IPS DF 6.9 (cell line): ENCODE results near the gene GALNT7.

Experiments used
- DNase-seq: peaks from one replicate; pipeline ENCODE4 v3.0.0-alpha.2; 2013; ENCODE audit warnings: low read depth, low spot score
- H3K27ac ChIP-seq: one replicate; pipeline ENCODE4 v1.5.1; 2013; ENCODE audit warnings: low read length, control low read depth
- H3K27me3 ChIP-seq: 2 replicates; pipeline ENCODE4 v1.6.1; 2013; ENCODE audit warnings: mild to moderate bottlenecking, low read length; ENCODE audit not compliant: control insufficient read depth, insufficient read depth
- H3K36me3 ChIP-seq: 2 replicates; pipeline ENCODE4 v1.6.1; 2013; ENCODE audit warnings: low read length; ENCODE audit not compliant: control insufficient read depth, insufficient read depth
- H3K4me1 ChIP-seq: 2 replicates; pipeline ENCODE4 v1.6.1; 2013; ENCODE audit warnings: low read length; ENCODE audit not compliant: control insufficient read depth, insufficient read depth
- H3K4me3 ChIP-seq: 2 replicates; pipeline ENCODE4 v1.5.1; 2013; ENCODE audit warnings: mild to moderate bottlenecking, low read length
- H3K9me3 ChIP-seq: 2 replicates; pipeline ENCODE4 v1.6.1; 2013; ENCODE audit warnings: low read length, inconsistent platforms; ENCODE audit not compliant: control insufficient read depth, insufficient read depth
- WGBS: extraction: QIAGEN DNeasy Blood & Tissue Kit; methylation state at CpG from one replicate; pipeline ENCODE4 v1.1.7; 2013; ENCODE audit warnings: mixed read lengths, missing lambda C conversion rate; ENCODE audit not compliant: insufficient read length, insufficient coverage; 5-methylcytosine and 5-hydroxymethylcytosine counted together

Gene GALNT7

DNA sequence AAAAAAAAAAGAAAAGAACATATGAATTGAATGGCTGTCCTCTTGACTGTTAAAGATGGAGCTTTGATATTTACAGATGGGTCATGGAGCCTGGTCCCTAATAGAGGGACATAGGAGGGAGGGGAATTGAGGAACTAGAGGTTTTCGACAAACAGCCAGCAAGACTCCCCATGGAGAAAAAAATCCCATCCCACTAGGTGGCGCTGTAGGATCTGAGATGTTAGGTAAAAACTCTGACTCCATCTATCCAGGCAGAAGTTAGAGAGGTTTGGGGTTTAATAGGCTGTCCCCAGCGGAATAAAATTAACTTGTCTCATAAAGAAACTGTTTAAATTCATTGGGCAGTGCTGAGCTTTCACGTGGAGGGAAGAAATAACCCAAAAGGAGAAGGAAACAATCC is 119.7 kb downstream of the GALNT7 start:
- Histone ChIP-seq H3K4me1 (no peaks in the 10 kb centered on the region), H3K36me3 (0 out of 2 replicates have a peak, but pooled peaks cover 2% of the 10 kb centered on the region), H3K9me3 (peaks cover 3% of the 10 kb centered on the region; the same call in 1 of the 2 replicates), H3K4me3 (no peak overlapping the region), H3K27me3 (no peaks in the 10 kb centered on the region), H3K27ac (no peak overlapping the region)
- no CpG with 5 or more reads among the region's 4 CpGs for WGBS
- peak; percentile 47 for DNase-seq

DNA sequence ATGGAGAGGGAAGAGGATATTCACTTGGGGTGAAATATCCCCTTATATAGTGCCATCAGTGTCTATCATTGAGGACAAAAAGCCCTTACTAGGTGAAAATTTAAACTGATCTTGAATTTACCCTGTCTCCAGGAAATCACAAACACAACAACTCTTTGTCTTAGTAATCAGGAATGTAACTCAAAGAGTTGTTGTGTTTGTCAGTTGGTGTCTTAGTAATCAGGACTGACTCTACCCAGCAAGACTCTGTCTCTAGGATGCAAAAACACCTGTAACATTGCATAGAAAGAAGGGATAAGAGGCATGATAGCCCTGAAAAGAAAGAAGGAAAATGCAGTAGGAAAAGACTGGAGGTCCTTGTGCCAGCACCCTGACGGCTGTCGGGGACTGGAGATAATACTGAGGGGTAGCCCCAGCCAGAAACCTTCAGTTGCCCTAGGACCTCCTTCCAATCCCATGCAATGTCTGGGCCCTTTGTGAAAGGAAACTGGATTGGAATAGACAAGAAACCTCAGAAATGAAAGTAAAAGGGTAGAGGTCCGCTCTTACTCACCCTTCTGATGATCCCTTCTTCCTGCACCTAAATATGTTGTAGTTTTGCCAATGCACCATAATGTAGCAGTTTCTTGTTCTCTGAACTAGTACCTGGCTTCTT is 120.2 kb downstream of the GALNT7 start:
- no CpG with 5 or more reads among the region's 3 CpGs for WGBS
- Histone ChIP-seq H3K4me1 (no peaks in the 10 kb centered on the region), H3K27me3 (no peaks in the 10 kb centered on the region), H3K36me3 (0 out of 2 replicates have a peak, but pooled peaks cover 2% of the 10 kb centered on the region), H3K9me3 (peaks cover 3% of the 10 kb centered on the region; the same call in 1 of the 2 replicates), H3K27ac (no peak overlapping the region), H3K4me3 (no peak overlapping the region)
- no peak for DNase-seq

DNA sequence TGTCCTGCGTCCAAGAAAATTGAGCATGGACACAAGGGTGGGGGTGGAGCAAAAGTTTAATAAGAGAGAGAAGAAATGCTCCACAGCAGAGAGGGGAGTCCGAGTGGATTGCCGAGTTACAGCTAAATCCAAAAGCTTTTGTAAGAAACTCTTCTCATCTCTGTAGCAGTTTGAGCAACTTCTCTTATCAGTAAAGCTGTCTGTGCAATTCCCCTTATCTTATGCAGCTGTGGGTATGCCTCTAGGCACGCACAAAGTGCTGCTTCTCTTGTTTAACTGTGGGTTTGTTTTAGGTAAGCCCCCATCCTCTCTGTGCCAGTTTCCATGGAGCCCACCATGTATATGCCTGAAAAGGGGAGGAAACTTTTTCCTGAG is 120.7 kb downstream of the GALNT7 start:
- DNase-seq, result no peak
- no CpG with 5 or more reads among the region's 4 CpGs for WGBS
- Histone ChIP-seq H3K27ac (no peak overlapping the region), H3K36me3 (0 out of 2 replicates have a peak, but pooled peaks cover 2% of the 10 kb centered on the region), H3K27me3 (no peaks in the 10 kb centered on the region), H3K9me3 (peaks cover 3% of the 10 kb centered on the region; the same call in 1 of the 2 replicates), H3K4me1 (no peaks in the 10 kb centered on the region), H3K4me3 (no peak overlapping the region)

DNA sequence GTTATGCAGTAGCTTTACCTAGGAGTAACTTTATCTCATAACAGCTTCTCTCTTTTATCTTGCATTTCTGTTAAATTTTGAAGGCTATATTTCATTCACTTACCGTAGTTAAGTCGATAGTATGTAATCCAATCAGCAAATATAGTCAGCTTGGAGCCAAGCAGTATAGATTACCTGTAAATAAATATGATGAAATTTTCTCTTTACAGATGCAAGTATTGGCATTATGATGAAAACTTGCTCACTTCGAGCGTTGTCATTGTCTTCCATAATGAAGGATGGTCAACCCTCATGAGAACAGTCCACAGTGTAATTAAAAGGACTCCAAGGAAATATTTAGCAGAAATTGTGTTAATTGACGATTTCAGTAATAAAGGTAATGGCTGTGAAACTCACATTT is 123.3 kb downstream of the GALNT7 start:
- no peaks in the 10 kb centered on the region for H3K27me3 ChIP-seq
- DNase-seq, result no peak
- H3K4me3 ChIP-seq, result no peak overlapping the region
- no peaks in the 10 kb centered on the region for H3K36me3 ChIP-seq
- WGBS, result no CpG with 5 or more reads among the region's 5 CpGs
- no peak overlapping the region for H3K27ac ChIP-seq
- H3K4me1 ChIP-seq, result no peaks in the 10 kb centered on the region
- H3K9me3 ChIP-seq, result peaks cover 3% of the 10 kb centered on the region; the same call in 1 of the 2 replicates

DNA sequence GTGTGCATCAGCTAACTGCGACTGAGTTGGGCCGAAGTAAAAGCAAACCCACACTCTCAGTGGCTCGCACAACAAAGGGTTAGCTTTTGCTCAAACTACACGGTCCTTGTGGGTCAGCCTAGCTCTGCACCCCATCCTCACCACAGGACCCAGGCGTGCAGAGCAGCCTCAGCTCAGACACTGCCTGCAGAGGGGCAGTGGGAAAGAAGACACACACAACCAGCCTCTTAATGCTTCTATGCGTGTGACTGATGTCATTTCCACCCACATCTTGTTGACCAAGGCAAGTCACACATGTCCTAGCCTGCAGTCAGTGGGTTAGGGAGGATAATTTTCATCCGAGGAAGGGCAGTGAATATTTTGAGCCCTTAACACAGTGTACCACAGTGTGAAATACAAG is 125.1 kb downstream of the GALNT7 start:
- DNase-seq, result no peak
- H3K4me1 ChIP-seq, result no peaks in the 10 kb centered on the region
- H3K27me3 ChIP-seq, result no peaks in the 10 kb centered on the region
- no CpG with 5 or more reads among the region's 7 CpGs for WGBS
- no peaks in the 10 kb centered on the region; the same call in 1 of the 2 replicates for H3K36me3 ChIP-seq
- no peak overlapping the region for H3K27ac ChIP-seq
- H3K4me3 ChIP-seq, result no peak overlapping the region
- no peaks in the 10 kb centered on the region for H3K9me3 ChIP-seq

DNA sequence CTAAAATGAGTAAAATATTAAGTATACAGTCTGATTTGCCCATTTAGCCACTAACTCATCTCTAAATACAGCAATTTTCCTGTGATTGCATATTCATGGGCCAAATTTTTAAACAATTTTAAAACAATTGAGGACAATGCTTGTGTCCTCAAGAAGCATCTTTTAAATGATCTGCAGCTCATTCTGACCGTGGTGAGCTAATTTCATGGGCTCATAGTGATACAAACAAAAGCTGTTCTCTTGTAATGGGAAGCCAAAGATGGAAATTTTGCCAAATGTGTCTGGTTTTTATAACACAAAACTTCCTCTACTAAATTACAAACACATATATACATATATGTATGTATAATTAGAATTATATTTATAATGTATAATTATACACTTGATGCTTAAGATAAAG is 125.8 kb downstream of the GALNT7 start:
- no peak for DNase-seq
- no peaks in the 10 kb centered on the region for H3K9me3 ChIP-seq
- no peaks in the 10 kb centered on the region for H3K4me1 ChIP-seq
- H3K36me3 ChIP-seq, result no peaks in the 10 kb centered on the region; the same call in 1 of the 2 replicates
- H3K27me3 ChIP-seq, result no peaks in the 10 kb centered on the region
- WGBS, result no CpG with 5 or more reads among the region's 1 CpG
- no peak overlapping the region for H3K4me3 ChIP-seq
- H3K27ac ChIP-seq, result no peak overlapping the region

DNA sequence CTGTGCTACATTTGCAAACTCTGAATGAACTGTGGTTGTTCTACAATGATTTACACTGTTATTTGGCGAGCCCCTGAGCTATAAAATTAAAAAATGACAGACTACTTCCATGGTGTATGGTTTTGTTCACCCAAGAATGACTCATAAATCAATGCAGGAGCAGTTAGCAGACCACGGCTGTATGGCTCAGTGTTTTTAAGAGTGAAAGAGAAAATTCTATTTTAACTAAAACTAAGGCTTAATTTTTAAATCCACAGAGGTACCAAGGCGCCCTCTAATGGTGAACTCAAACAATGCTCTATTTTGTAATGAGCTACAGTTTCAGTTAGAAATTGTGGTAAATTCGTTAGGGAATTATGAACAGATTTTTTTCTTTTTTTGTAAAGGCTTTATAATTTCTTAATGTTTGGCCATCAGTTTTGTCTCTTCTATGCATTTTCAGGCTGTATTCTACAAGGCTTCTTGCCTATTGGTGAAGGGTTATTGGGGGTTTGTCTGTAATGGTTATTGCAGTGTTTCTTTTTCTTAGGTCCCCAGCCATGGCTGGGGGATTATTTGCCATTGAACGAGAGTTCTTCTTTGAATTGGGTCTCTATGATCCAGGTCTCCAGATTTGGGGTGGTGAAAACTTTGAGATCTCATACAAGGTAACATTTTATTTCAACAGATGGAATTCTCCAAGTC is 133.0 kb downstream of the GALNT7 start:
- Histone ChIP-seq H3K9me3 (no peaks in the 10 kb centered on the region), H3K4me3 (no peak overlapping the region), H3K27ac (no peak overlapping the region), H3K36me3 (no peaks in the 10 kb centered on the region; the same call in 1 of the 2 replicates), H3K27me3 (no peaks in the 10 kb centered on the region), H3K4me1 (no peaks in the 10 kb centered on the region)
- no peak for DNase-seq
- WGBS, result no CpG with 5 or more reads among the region's 5 CpGs

DNA sequence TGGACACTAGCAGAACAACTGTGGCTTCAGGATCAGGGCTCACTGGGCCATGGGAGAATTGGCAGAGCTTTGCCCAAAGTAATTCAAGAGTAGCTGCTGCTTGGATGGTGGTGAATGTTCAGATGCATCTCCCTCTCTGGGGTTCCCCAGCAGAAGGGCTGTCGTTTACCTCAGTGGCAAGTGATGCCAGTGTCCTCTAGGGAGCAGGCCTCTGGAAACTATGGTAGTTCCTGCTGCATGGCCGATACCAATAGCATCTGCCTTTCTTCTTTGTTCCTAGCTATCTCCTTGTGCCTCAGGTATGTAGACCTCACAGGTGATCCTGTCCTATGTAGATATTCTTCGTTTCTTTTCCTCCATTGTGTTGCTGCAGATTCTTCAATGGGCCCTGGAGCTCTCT is 139.2 kb downstream of the GALNT7 start:
- no CpG with 5 or more reads among the region's 3 CpGs for WGBS
- H3K9me3 ChIP-seq, result no peaks in the 10 kb centered on the region
- no peaks in the 10 kb centered on the region for H3K27me3 ChIP-seq
- DNase-seq, result no peak
- no peaks in the 10 kb centered on the region; the same call in 1 of the 2 replicates for H3K36me3 ChIP-seq
- no peak overlapping the region for H3K27ac ChIP-seq
- peaks cover 1% of the 10 kb centered on the region; the same call in 1 of the 2 replicates for H3K4me1 ChIP-seq
- no peak overlapping the region for H3K4me3 ChIP-seq

DNA sequence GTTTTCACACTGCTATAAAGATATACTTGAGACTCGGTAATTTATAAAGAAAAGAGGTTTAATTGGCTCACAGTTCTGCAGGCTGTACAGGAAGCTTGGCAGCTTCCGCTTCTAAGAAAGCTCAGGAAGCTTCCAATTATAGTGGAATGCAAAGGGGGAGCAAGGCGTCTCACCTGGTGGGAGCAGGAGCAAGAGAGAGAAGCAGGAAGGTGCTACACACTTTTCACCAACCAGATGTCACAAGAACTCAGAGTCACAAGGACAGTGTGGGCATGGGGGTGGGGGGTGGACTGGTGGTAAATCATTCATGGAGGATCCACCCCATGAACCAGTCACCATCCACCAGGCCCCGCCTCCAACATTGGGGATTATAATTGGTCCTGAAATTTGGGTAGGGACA is 142.8 kb downstream of the GALNT7 start:
- Histone ChIP-seq H3K27ac (no peak overlapping the region), H3K4me3 (no peak overlapping the region), H3K9me3 (no peaks in the 10 kb centered on the region), H3K27me3 (no peaks in the 10 kb centered on the region), H3K36me3 (peaks cover 4% of the 10 kb centered on the region; the same call in 1 of the 2 replicates), H3K4me1 (peaks cover 1% of the 10 kb centered on the region; the same call in 1 of the 2 replicates)
- no peak for DNase-seq
- WGBS, result no CpG with 5 or more reads among the region's 4 CpGs

DNA sequence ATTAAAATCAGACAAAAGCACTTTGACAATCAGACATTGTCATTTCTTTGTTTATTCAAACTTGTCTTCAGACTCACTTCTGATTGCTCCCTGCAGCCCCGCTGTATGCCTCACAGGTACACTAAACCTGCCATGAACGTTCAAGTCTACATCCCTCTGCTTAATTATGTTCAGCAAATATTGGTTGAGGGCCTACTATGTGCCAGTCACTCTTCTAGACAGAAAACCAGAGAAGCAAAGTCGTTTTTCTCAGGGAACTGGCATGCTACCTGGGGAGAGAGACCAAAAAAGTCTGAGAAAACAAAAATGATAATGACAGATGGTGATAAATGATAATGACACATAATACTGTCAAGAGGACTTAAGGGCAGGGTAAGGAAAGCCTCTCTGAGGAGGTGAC is 146.1 kb downstream of the GALNT7 start:
- no peaks in the 10 kb centered on the region for H3K9me3 ChIP-seq
- H3K27me3 ChIP-seq, result no peaks in the 10 kb centered on the region
- no CpG with 5 or more reads among the region's 3 CpGs for WGBS
- H3K36me3 ChIP-seq, result peaks cover 4% of the 10 kb centered on the region; the same call in 1 of the 2 replicates
- H3K4me3 ChIP-seq, result no peak overlapping the region
- no peak overlapping the region for H3K27ac ChIP-seq
- no peak for DNase-seq
- H3K4me1 ChIP-seq, result peaks cover 1% of the 10 kb centered on the region
